ENCODE results near the gene RPL36. TPM values are rescaled to one million over a fixed set of nuclear protein-coding genes. Genes with fewer than 3 reads are reported as not detected.

RPL36 gene
- polyA plus RNA-seq, 1 of the 3 experiments (the other 2 are of a cell fraction), result 1,383 TPM

DNA sequence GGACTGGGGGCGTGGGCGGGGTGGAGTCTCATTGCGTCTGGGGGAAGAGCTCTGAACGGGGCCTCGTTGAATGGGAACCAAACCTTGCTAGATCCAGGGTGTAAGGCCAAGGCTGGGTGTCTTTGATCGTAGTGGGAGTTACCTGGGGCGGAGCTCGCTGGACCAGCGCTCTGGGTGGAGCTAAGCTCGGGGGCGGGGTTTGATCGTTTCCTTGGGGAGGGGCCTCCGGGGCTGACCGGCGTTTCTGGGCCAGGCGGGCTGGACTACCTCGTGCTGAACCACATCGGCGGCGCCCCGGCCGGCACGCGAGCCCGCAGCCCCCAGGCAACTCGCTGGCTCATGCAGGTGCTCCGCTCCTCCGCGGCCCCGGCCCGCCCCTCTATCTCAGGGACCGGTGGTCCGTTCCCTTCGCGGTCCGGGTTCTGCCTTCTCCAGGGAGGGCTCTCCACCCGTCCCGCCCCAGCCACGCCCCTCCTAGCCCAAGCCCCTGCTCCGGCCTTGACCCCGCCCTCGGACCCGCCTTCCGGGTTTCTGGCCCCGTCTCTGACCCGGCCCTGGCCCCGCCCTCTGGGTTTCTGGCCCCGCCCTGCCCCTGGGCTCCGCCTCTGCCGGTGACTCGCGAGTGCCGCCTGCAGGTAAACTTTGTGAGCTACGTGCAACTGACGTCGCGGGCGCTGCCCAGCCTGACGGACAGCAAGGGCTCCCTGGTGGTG, 3.3 kb upstream of the RPL36 start:
- Histone ChIP-seq H3K27me3 (ENCODE audit: insufficient read depth) (no peaks in the 10 kb centered on the region), H3K9ac (peak overlapping the region; percentile 57; the same call in 1 of the 2 replicates), H3K9me3 (no peaks in the 10 kb centered on the region), H3K4me1 (ENCODE audit: control insufficient read depth in 1 of 2, insufficient read depth in 2 of 2, low read depth in 1 of 2, low read length in 1 of 2) (peaks cover 0 to 15% of the 10 kb centered on the region in 2 experiments; a peak in 1 of 4 replicates), H3F3A (replicated peaks; ENCODE audit: insufficient read depth) (peaks cover 29% of the 10 kb centered on the region), H2AFZ (ENCODE audit: low read depth) (no peak overlapping the region), H3K9me2 (no peaks in the 10 kb centered on the region), H3K27ac (ENCODE audit: low read depth in 2 of 2, low read length in 1 of 2) (peak overlapping the region; percentile 52 to 72; a peak in 2 of 4 replicates), H3K79me2 (ENCODE audit: insufficient read depth) (peaks cover 17% of the 10 kb centered on the region), H4K20me1 (ENCODE audit: insufficient read depth) (peaks cover 17% of the 10 kb centered on the region), H3K36me3 (replicated peaks in 1 of 2; ENCODE audit: control insufficient read depth in 1 of 2, insufficient read depth in 2 of 2, low read length in 1 of 2) (peaks cover 0 to 2% of the 10 kb centered on the region in 2 experiments), H3K4me2 (peak overlapping the region; percentile 85), H3K4me3 (ENCODE audit: low read depth in 2 of 2, low read length in 1 of 2) (peak overlapping the region; percentile 55 to 68)
- CTCF ChIA-PET, result interaction anchor here (0.6 to 1.9 kb wide), 14 partner anchors 10 to 218 kb away, joined by 3 to 14 read pairs (median 3); partner anchors contain the start of genes CATSPERD, LONP1, SAFB and SAFB2
- DNase-seq, result peak; percentile 99
- 13% methylated on average over 9 of the region's 59 CpGs for WGBS (ENCODE audit: low lambda C conversion rate)
- POLR2A ChIA-PET, result interaction anchor here (0.6 to 1.0 kb wide), 2 partner anchors 27 to 64 kb away, joined by 3 read pairs; partner anchors contain the start of genes SAFB and SAFB2
- no peak for TF ChIP-seq TAF1 (IDR thresholded peaks at IDR 0.05; ENCODE audit: borderline replicate concordance, low read depth, low read length)
- TF ChIP-seq SIN3A (IDR thresholded peaks at IDR 0.05; ENCODE audit: borderline replicate concordance, low read depth, low read length), result no peak
- TF ChIP-seq, protein P1, sequence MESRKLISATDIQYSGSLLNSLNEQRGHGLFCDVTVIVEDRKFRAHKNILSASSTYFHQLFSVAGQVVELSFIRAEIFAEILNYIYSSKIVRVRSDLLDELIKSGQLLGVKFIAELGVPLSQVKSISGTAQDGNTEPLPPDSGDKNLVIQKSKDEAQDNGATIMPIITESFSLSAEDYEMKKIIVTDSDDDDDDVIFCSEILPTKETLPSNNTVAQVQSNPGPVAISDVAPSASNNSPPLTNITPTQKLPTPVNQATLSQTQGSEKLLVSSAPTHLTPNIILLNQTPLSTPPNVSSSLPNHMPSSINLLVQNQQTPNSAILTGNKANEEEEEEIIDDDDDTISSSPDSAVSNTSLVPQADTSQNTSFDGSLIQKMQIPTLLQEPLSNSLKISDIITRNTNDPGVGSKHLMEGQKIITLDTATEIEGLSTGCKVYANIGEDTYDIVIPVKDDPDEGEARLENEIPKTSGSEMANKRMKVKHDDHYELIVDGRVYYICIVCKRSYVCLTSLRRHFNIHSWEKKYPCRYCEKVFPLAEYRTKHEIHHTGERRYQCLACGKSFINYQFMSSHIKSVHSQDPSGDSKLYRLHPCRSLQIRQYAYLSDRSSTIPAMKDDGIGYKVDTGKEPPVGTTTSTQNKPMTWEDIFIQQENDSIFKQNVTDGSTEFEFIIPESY (IDR thresholded peaks at IDR 0.05; ENCODE audit: borderline replicate concordance, low read depth), result no peak
- 0 out of 2 replicates have a peak, but pooled peaks have one; percentile 53 for TF ChIP-seq ELF1 (IDR thresholded peaks at IDR 0.05)
- peak; percentile 35; the same call in 1 of the 2 replicates for TF ChIP-seq MXI1 (IDR thresholded peaks at IDR 0.05; ENCODE audit: low read depth, low read length)
- no peak for TF ChIP-seq EZH2phosphoT487 (IDR thresholded peaks at IDR 0.05; ENCODE audit: borderline replicate concordance, low read depth)
- TF ChIP-seq SMC3 (IDR thresholded peaks at IDR 0.05; ENCODE audit: low read depth, low read length), result peak; percentile 9; the same call in 1 of the 2 replicates
- TF ChIP-seq RCOR1 (IDR thresholded peaks at IDR 0.05; ENCODE audit: low read length), result peak; percentile 41; the same call in 1 of the 2 replicates
- TF ChIP-seq, protein P2, sequence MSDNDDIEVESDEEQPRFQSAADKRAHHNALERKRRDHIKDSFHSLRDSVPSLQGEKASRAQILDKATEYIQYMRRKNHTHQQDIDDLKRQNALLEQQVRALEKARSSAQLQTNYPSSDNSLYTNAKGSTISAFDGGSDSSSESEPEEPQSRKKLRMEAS (IDR thresholded peaks at IDR 0.05; ENCODE audit: low read depth), result no peak
- peak; percentile 52 for TF ChIP-seq RAD21 (IDR thresholded peaks at IDR 0.05; ENCODE audit: low read length)
- TF ChIP-seq NRF1 (IDR thresholded peaks at IDR 0.05; ENCODE audit: low read depth, low read length), result no peak
- TF ChIP-seq TCF12 (IDR thresholded peaks at IDR 0.05), result no peak
- TF ChIP-seq, protein P3, sequence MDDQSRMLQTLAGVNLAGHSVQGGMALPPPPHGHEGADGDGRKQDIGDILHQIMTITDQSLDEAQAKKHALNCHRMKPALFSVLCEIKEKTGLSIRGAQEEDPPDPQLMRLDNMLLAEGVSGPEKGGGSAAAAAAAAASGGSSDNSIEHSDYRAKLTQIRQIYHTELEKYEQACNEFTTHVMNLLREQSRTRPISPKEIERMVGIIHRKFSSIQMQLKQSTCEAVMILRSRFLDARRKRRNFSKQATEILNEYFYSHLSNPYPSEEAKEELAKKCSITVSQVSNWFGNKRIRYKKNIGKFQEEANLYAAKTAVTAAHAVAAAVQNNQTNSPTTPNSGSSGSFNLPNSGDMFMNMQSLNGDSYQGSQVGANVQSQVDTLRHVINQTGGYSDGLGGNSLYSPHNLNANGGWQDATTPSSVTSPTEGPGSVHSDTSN (IDR thresholded peaks at IDR 0.05), result peak; percentile 52; the same call in 1 of the 2 replicates
- no peak for TF ChIP-seq EP300 (IDR thresholded peaks at IDR 0.05; ENCODE audit: borderline replicate concordance in 1 of 2, low read depth in 1 of 2, low read length in 1 of 2)
- no peak for TF ChIP-seq RXRA (IDR thresholded peaks at IDR 0.05; ENCODE audit: borderline replicate concordance, low read depth)
- no peak for TF ChIP-seq TEAD4 (IDR thresholded peaks at IDR 0.05; ENCODE audit: borderline replicate concordance, insufficient read depth)
- peak; percentile 60 for TF ChIP-seq CHD2 (IDR thresholded peaks at IDR 0.05; ENCODE audit: low read length, partially characterized antibody)
- TF ChIP-seq, protein P4, sequence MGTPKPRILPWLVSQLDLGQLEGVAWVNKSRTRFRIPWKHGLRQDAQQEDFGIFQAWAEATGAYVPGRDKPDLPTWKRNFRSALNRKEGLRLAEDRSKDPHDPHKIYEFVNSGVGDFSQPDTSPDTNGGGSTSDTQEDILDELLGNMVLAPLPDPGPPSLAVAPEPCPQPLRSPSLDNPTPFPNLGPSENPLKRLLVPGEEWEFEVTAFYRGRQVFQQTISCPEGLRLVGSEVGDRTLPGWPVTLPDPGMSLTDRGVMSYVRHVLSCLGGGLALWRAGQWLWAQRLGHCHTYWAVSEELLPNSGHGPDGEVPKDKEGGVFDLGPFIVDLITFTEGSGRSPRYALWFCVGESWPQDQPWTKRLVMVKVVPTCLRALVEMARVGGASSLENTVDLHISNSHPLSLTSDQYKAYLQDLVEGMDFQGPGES (IDR thresholded peaks at IDR 0.05; ENCODE audit: low read depth, low read length), result no peak
- TF ChIP-seq, protein P5, sequence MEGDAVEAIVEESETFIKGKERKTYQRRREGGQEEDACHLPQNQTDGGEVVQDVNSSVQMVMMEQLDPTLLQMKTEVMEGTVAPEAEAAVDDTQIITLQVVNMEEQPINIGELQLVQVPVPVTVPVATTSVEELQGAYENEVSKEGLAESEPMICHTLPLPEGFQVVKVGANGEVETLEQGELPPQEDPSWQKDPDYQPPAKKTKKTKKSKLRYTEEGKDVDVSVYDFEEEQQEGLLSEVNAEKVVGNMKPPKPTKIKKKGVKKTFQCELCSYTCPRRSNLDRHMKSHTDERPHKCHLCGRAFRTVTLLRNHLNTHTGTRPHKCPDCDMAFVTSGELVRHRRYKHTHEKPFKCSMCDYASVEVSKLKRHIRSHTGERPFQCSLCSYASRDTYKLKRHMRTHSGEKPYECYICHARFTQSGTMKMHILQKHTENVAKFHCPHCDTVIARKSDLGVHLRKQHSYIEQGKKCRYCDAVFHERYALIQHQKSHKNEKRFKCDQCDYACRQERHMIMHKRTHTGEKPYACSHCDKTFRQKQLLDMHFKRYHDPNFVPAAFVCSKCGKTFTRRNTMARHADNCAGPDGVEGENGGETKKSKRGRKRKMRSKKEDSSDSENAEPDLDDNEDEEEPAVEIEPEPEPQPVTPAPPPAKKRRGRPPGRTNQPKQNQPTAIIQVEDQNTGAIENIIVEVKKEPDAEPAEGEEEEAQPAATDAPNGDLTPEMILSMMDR (IDR thresholded peaks at IDR 0.05), result peak; percentile 72
